Fibroblast of pulmonary artery (primary cell): ENCODE measurements around the gene URB1.

Experiments used
- DNase-seq: peaks from one replicate; pipeline ENCODE4 v3.0.0-alpha.2; 2010; ENCODE audit warnings: low read depth
- H3K4me3 ChIP-seq: replicated peaks from 2 replicates; pipeline ENCODE4 v1.5.1; 2011; ENCODE audit warnings: low read depth, mild to moderate bottlenecking, control low read depth, low read length, moderate library complexity
- TF ChIP-seq, protein P1 (sequence below): IDR thresholded peaks from 2 replicates; pipeline ENCODE4 v1.5.1; 2011; ENCODE audit warnings: mild to moderate bottlenecking, control low read depth, low read length, inconsistent platforms; ENCODE audit errors: missing control alignments

The URB1 gene

DNA sequence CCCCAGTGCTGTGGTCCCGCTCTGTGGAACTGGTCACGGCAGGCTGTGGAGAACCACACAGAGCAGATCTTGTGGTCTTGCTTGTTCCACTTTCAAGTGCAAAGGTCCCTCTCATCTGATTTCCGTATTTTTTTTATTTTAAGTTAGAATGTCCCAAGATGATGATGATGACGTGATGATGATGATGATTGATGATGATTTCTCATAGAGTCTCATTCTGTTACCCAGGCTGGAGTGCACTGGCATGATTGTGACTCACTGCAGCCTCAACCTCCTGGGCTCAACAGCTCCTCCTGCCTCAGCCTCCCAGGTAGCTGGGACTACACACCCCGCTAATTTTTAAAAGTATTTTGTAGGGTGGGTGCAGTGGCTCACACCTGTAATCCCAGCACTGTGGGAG lies 31.9 kb upstream of the URB1 start:
- TF ChIP-seq, protein P1, sequence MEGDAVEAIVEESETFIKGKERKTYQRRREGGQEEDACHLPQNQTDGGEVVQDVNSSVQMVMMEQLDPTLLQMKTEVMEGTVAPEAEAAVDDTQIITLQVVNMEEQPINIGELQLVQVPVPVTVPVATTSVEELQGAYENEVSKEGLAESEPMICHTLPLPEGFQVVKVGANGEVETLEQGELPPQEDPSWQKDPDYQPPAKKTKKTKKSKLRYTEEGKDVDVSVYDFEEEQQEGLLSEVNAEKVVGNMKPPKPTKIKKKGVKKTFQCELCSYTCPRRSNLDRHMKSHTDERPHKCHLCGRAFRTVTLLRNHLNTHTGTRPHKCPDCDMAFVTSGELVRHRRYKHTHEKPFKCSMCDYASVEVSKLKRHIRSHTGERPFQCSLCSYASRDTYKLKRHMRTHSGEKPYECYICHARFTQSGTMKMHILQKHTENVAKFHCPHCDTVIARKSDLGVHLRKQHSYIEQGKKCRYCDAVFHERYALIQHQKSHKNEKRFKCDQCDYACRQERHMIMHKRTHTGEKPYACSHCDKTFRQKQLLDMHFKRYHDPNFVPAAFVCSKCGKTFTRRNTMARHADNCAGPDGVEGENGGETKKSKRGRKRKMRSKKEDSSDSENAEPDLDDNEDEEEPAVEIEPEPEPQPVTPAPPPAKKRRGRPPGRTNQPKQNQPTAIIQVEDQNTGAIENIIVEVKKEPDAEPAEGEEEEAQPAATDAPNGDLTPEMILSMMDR: no peak
- H3K4me3 ChIP-seq: no peak overlapping the region
- DNase-seq: no peak

DNA sequence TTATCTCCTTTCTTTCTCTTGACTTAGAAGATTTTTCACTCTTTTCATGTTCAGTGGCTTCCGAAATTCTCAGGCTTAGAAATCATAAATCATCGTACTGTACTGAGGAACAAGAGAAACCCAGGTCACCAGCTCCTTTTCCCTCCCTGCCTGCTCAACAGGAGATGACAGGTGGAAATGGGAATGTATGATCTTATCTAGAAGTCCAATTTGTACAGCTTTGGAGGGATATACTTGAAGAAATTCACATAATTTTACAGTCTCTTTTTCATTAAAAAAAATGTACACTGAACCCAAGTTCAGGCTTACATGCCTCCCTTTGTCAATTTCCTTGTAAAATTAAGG lies 31.4 kb upstream of the URB1 start:
- H3K4me3 ChIP-seq: no peak overlapping the region
- DNase-seq: no peak
- TF ChIP-seq, protein P1: no peak

DNA sequence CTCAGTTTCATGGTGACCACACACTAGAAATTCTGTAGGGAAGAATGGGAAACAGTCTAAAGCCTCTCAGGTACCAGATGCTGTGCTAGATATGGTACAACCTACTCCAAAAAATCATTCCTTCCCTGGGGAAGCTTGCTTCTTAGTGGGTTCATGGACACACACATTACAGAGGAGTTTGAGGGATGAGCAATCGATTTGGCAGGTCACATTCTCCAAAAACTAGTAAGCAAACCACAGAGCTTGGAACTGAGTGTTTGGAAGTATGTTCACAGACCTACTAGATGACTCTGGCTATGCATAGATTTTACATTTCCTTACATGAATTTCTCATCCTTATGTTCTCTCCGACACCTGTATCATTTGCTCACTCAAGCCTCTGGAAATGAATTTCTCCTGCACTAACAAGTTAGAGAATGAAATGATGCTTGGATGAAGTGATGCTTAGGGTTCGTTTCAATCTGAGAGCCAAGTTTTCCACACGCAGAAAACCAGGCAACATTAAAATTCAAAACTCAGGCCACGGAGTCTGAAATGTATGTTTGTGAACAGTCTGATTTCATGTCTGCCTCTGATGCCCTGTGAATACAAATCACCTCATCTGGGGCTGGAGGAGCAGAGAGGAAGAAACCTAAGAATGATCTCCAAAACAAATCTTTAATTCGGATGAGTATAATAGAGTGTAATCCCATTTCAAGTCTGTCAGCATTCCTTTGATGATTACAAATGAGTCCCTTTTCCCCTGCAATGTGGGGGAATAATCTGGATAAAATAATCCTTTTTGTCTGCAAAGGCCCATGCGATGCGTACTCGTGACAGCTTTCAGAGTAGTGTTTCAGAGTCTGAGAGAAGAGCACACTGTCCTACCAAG lies 30.7 kb upstream of the URB1 start:
- TF ChIP-seq, protein P1: no peak
- peak; percentile 65 for DNase-seq
- no peak overlapping the region for H3K4me3 ChIP-seq

DNA sequence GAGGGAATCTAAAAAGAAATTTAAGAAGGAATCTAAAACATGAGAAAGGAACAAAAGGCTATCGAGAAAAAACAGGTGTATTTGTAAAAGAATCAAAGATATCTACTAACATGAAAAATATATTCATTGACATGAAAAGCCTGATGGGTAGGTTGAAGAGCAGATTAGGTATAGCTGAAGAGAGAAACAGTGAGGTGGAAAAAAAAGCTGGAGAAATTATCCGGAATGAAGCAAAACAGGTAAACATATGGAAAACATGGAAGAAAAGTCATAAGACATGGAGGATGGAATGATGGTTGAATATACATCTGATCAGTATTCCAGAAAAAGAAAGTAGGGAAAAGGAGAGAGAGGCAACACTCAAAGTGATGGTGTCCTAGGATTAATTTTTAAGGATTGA lies 29.3 kb upstream of the URB1 start:
- DNase-seq: no peak
- H3K4me3 ChIP-seq: no peak overlapping the region
- TF ChIP-seq, protein P1: no peak

DNA sequence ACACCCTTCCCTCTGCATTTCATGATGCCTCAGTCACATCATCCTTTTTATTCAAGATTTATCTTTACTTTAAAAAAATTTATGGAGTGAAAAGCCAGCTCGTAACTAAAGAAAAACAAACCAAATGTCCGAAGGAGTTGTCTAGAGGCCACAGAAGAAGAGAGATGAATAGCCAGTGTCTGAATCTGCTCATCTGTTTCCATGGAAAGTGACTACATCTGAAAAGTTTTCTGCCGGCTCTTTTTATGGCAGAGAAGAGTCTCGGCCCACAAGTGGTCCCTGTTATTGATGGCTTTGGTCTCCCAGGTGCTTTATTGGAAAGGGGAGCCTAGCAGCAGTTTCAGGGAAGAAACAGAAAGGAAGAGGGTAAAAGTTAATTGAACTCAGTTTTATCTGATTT lies 25.3 kb upstream of the URB1 start:
- DNase-seq: no peak
- no peak overlapping the region for H3K4me3 ChIP-seq
- TF ChIP-seq, protein P1: no peak

DNA sequence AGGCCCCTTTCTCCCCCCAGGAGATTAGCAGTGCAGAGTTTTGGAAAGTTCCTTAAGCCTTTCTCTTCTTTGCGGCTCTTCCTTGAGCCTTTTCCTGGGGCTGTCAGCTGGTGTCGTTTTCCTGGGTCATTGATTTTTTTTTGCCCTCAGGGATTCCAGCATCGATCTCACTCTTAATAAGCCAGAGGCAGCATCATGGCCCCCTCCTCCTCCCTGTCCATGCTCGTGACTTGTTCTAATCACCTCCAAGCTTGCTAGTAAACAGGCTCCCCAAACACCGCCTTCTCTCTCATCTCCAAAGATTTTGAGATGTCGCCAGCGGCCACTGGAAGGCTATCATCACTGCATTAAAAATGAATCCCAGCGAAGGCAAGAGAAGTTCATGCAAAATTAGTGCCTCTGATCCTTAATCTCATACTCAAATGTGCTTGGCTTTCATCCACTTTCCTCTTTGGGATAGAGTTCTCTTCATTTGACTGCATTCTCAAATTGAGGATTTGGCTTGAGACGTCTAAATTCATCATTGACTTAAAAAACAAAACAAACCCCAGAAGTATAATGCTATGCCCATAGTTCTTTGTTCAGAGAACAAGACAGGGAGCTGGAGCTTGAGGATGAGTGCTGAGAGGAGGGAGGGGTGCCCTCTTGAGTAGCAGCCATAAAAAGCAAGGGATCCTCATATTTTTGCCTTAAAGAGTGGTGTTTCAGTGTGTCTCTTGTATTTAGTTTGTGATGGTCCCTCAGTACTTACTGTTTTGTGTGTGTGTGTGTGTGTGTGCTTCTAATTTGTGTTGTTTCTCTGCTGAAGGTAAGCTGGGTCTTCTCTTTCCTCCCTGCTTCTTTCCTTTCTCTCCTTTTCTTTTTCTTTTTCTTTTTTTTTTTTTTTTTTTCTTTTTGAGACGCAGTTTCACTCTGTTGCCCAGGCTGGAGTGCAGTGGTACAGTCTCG lies 22.9 kb upstream of the URB1 start:
- TF ChIP-seq, protein P1: no peak
- H3K4me3 ChIP-seq: peak overlapping the region; percentile 80
- DNase-seq: no peak
